ENCODE measurements around the gene CHST15. TPM values are rescaled to one million over a fixed set of nuclear protein-coding genes. Genes with fewer than 3 reads are reported as not detected.

Gene CHST15
- total RNA-seq, 1 donor from 2014 or later = 43.8 TPM

- H3K4me1 Mint-ChIP-seq (ENCODE audit: low read depth) = peaks cover 61% of the 10 kb centered on the region
- no peak for DNase-seq (ENCODE audit: low spot score)
- H3K36me3 Mint-ChIP-seq (ENCODE audit: low read depth) = no peaks in the 10 kb centered on the region
- no peaks in the 10 kb centered on the region for H3K9me3 Mint-ChIP-seq (ENCODE audit: low read depth)
- TF ChIP-seq, protein P1, sequence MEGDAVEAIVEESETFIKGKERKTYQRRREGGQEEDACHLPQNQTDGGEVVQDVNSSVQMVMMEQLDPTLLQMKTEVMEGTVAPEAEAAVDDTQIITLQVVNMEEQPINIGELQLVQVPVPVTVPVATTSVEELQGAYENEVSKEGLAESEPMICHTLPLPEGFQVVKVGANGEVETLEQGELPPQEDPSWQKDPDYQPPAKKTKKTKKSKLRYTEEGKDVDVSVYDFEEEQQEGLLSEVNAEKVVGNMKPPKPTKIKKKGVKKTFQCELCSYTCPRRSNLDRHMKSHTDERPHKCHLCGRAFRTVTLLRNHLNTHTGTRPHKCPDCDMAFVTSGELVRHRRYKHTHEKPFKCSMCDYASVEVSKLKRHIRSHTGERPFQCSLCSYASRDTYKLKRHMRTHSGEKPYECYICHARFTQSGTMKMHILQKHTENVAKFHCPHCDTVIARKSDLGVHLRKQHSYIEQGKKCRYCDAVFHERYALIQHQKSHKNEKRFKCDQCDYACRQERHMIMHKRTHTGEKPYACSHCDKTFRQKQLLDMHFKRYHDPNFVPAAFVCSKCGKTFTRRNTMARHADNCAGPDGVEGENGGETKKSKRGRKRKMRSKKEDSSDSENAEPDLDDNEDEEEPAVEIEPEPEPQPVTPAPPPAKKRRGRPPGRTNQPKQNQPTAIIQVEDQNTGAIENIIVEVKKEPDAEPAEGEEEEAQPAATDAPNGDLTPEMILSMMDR (IDR thresholded peaks at IDR 0.05) = no peak
- no peak overlapping the region for H3K4me3 Mint-ChIP-seq (ENCODE audit: unreplicated experiment)
- no peaks in the 10 kb centered on the region for H3K27me3 Mint-ChIP-seq (ENCODE audit: low read depth)
- no peak overlapping the region for H3K27ac Mint-ChIP-seq (ENCODE audit: unreplicated experiment)
Observed at GRCh38 chr10:124089859-124090258, 3.5 kb downstream of the CHST15 start.

DNA sequence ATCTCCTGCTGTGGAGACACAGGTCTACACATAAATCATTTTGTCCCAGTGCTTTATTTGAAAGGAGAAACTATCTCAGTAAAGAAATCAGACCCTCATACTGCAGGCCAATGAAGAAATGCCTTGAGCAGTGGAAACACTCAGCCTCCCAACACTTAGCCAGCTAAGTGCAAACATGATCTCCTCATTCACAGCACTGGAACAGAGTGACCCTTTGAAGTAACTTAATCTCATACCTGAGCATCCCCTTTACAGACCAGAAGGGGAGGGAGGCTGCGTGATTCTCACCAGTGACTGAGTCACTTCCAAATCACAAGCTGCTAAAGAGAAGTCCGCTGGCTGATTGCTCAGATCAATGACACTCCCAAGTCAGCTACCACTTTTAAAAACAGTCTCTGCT lies 4.5 kb downstream of the CHST15 start:
- Mint-ChIP-seq H3K9me3 (ENCODE audit: low read depth) (no peaks in the 10 kb centered on the region), H3K27ac (ENCODE audit: unreplicated experiment) (no peak overlapping the region), H3K4me3 (ENCODE audit: unreplicated experiment) (no peak overlapping the region), H3K4me1 (ENCODE audit: low read depth) (peaks cover 65% of the 10 kb centered on the region), H3K36me3 (ENCODE audit: low read depth) (no peaks in the 10 kb centered on the region), H3K27me3 (ENCODE audit: low read depth) (no peaks in the 10 kb centered on the region)
- DNase-seq (ENCODE audit: low spot score) = no peak
- TF ChIP-seq, protein P1 (IDR thresholded peaks at IDR 0.05) = no peak

DNA sequence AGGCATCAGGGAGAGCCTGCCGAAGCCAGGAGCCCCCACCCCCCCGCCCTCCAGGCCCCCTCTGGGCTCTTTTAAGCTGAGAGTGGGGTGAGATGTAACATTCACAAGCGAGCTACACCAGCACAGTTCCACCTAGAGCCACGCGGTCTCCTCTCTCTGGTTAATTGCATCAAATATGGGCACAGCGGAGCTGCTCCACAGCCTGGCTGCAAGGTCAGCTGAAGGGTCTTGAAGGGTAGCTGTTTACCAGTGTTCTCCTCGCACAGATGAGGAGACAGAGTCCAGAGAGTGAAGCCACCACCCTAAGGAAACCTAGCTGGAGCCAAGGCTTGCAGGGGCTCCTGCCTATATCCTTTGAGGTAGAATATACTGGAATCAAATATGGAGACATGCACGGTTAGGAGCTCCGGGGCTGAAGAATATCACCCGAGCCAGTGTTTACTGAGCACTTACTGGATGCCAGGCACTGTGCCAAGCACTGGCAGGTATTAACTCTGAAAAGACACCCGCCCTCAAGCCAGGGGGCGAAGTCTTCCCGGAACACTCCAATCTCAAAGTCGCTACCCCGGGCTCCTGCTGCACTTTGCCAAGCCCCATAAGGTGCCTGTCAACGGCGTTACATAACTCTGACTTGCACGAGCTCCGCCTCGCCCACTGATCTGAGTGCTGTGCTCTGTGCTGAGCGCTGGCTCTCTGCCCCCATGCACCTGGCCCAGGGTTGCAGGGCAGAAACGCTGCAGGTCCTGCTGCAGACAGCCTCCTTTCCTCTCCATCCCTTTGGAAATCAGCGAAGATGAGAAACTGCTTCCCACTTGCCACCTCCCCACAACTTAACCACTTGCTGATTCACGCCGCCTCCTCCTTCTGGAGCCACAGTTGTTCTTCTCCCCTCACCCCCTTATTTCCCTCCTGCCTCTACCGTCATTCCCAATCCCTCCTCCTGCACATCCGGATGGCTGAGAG lies 5.4 kb downstream of the CHST15 start:
- TF ChIP-seq, protein P1 (IDR thresholded peaks at IDR 0.05) = no peak
- DNase-seq (ENCODE audit: low spot score) = no peak
- no peaks in the 10 kb centered on the region for H3K9me3 Mint-ChIP-seq (ENCODE audit: low read depth)

GRCh38 chr10:124086787-124087671 lies 6.4 kb downstream of the CHST15 start:
- Mint-ChIP-seq H3K4me3 (ENCODE audit: unreplicated experiment) (no peak overlapping the region), H3K4me1 (ENCODE audit: low read depth) (peaks cover 68% of the 10 kb centered on the region), H3K9me3 (ENCODE audit: low read depth) (peaks cover 2% of the 10 kb centered on the region), H3K36me3 (ENCODE audit: low read depth) (peaks cover 2% of the 10 kb centered on the region), H3K27ac (ENCODE audit: unreplicated experiment) (no peak overlapping the region), H3K27me3 (ENCODE audit: low read depth) (no peaks in the 10 kb centered on the region)
- DNase-seq (ENCODE audit: low spot score) = no peak
- TF ChIP-seq, protein P1 (IDR thresholded peaks at IDR 0.05) = no peak

More for the DNA sequence above, 5.4 kb downstream of the CHST15 start:
- Mint-ChIP-seq H3K4me3 (ENCODE audit: unreplicated experiment) (no peak overlapping the region), H3K27ac (ENCODE audit: unreplicated experiment) (no peak overlapping the region), H3K36me3 (ENCODE audit: low read depth) (no peaks in the 10 kb centered on the region), H3K4me1 (ENCODE audit: low read depth) (peaks cover 68% of the 10 kb centered on the region), H3K27me3 (ENCODE audit: low read depth) (no peaks in the 10 kb centered on the region)

DNA sequence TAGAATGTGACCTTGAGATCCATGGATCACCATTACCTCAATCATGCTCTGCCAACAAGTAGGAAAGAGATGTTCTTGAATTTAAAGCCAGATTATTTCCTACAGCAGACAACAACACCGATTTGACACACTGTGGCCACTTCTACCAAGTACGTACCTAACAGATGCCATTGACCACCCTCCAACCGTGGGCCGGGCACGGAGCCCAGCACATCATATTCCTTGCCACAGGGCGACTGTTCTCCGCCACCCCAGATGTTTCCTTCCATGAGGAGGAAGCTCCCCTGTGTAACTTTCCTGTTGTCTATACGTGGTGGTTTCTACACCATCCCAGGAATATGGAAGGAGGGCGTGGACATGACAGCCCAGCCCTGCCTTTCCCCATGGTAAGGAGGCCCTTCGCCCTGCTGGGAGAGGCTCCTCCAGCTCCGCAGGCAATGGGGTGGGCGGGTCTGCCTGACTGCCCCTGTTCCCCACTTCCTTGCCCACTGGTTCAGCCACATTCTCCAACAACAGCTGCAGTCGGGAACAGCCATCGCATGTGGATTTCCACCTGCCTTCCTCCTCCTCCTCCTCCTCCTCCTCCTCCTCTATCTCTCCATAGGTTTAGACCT lies 7.2 kb downstream of the CHST15 start:
- TF ChIP-seq, protein P1 (IDR thresholded peaks at IDR 0.05) = no peak
- Mint-ChIP-seq H3K36me3 (ENCODE audit: low read depth) (peaks cover 2% of the 10 kb centered on the region), H3K4me1 (ENCODE audit: low read depth) (peaks cover 64% of the 10 kb centered on the region), H3K27me3 (ENCODE audit: low read depth) (no peaks in the 10 kb centered on the region), H3K9me3 (ENCODE audit: low read depth) (peaks cover 2% of the 10 kb centered on the region), H3K27ac (ENCODE audit: unreplicated experiment) (no peak overlapping the region), H3K4me3 (ENCODE audit: unreplicated experiment) (no peak overlapping the region)
- no peak for DNase-seq (ENCODE audit: low spot score)

All from chondrocyte (in vitro differentiated cells).